DMS79 treated with DMSO at 0.1 percent for 48 hours (cell line): ENCODE data around the gene PPP2R5C.

Source experiments
- DNase-seq: peaks from one replicate; lab custom pipeline; 2025; lab: John Stamatoyannopoulos, UW

The PPP2R5C gene

GRCh38 chr14:101865288-101865687, 103.8 kb downstream of the PPP2R5C start:
- no peak for DNase-seq

- DNase-seq, result no peak
Measured at GRCh38 chr14:101867854-101868253, 106.3 kb downstream of the PPP2R5C start.

GRCh38 chr14:101869217-101869616, 107.7 kb downstream of the PPP2R5C start:
- no peak for DNase-seq

GRCh38 chr14:101870273-101870939, 108.9 kb downstream of the PPP2R5C start:
- DNase-seq, result no peak

GRCh38 chr14:101872346-101872745, 110.8 kb downstream of the PPP2R5C start:
- no peak for DNase-seq

- no peak for DNase-seq
Measured at GRCh38 chr14:101873076-101873825, 111.7 kb downstream of the PPP2R5C start.

GRCh38 chr14:101873991-101874390, 112.5 kb downstream of the PPP2R5C start:
- DNase-seq, result no peak

GRCh38 chr14:101875041-101875726, 113.7 kb downstream of the PPP2R5C start:
- no peak for DNase-seq

- no peak for DNase-seq
Measured at GRCh38 chr14:101875727-101876554, 114.4 kb downstream of the PPP2R5C start.

GRCh38 chr14:101876555-101876938, 115.0 kb downstream of the PPP2R5C start:
- DNase-seq, result no peak

GRCh38 chr14:101877766-101878165, 116.3 kb downstream of the PPP2R5C start:
- DNase-seq, result no peak

GRCh38 chr14:101878211-101878821, 116.8 kb downstream of the PPP2R5C start:
- no peak for DNase-seq

GRCh38 chr14:101878822-101879528, 117.5 kb downstream of the PPP2R5C start:
- no peak for DNase-seq

- no peak for DNase-seq
Measured at GRCh38 chr14:101879529-101880336, 118.2 kb downstream of the PPP2R5C start.

GRCh38 chr14:101881426-101881825, 119.9 kb downstream of the PPP2R5C start:
- DNase-seq, result no peak

GRCh38 chr14:101882141-101882935, 120.8 kb downstream of the PPP2R5C start:
- DNase-seq, result no peak

- no peak for DNase-seq
Measured at GRCh38 chr14:101884089-101884933, 122.8 kb downstream of the PPP2R5C start.

GRCh38 chr14:101884934-101885576, 123.5 kb downstream of the PPP2R5C start:
- DNase-seq, result no peak
